HG02943 (cell line): ENCODE results near the gene CEP95.

Experiments used
- ATAC-seq: cut with Tn5 transposase; IDR thresholded peaks from one replicate; pipeline ENCODE4 v1.9.1; 2021; ENCODE audit warnings: mild to moderate bottlenecking, low read depth, moderate library complexity; ENCODE audit not compliant: unreplicated experiment

The CEP95 gene

DNA sequence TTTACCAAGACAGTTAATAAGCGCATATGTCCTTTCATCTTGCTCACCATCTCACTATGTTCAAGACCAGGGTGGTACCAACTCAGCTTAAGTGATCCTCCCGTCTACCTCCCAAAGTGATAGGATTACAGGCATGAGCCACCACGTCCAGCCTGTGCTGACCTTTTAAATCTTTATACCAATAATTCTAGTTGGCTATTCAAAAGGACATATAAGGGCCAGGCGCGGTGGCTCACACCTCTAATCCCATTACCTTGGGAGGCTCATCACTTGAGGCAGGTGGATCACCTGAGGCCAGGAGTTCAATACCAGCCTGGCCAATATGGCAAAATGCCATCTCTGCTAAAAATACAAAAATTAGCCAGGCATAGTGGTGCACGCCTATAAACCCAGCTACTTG, 2.4 kb downstream of the CEP95 start:
- ATAC-seq: no peak

DNA sequence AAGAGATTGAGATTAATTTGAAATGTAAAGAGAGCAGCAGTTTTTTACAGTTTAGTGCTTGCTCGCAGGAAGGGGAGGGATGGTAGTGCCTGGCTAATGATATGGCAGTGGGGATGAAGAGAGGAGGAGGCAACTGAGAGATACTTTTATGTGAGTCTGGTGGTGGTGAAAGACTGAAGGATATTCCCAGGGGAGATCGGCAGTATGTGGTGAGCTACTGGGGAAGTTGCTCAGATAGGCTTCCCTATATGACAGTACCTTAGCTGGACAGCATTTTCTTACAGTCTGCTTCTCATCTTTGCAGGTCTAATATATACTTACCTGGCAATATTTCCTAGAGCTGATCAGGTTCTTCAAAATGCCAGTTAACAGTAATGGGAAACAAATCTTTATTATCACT, 8.6 kb downstream of the CEP95 start:
- ATAC-seq: no peak

- ATAC-seq: no peak
Measured at GRCh38 chr17:64515829-64516228, 9.1 kb downstream of the CEP95 start.

- no peak for ATAC-seq
Measured at GRCh38 chr17:64519601-64520000, 12.8 kb downstream of the CEP95 start.

DNA sequence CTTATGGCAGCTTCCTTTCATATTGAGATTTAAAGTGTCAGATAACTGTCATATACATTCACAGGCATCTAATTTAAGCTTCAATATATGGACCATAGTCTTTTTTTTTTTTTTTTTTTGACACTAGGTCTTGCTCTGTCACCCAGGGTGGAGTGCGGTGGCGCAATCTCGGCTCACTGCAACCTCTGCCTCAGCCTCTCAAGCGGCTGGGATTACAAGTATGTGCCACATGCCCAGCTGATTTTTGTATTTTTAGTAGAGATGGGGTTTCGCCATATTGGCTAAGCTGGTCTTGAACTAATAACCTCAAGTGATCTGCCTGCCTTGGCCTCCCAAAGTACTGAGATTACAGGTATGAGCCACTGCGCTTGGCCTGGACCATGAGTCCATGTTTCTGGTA, 13.6 kb downstream of the CEP95 start:
- ATAC-seq: no peak

DNA sequence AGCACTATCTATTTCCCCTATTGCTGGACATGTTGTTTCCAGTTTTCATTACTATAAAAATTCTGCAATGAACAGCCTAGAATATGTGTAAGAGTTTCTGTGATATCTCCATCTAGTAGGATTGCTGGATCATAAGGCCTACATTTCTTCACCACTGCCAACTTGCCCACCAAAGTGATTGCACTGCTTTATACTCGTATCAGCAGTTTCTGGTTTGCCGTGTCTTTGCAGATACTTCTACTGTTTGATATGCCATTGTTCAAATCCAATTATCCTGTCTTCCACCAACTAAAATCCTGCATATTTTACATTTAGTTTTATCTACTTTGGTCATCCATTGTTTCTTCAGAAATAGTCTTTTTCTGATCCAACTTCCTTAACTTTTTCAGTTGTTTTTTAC, 21.1 kb downstream of the CEP95 start:
- no peak for ATAC-seq

DNA sequence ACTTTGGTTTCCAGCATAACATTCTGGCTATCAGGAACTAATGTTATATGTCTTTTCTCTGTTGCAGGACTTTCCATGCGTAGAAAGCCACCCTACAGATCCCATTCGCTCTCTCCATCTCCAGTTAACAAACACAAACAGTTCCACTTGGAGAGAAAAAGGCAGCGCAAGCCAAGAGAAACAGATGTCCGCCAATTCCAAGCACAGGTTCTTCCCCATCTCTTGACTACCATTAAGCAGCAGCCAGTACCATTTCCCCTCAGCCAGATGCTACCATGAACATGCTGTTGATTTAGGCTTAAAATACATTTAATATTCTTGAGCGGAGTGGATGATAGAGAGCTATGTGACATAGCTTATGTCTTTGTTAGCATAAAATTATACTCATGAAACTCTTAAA, 22.4 kb downstream of the CEP95 start:
- no peak for ATAC-seq

DNA sequence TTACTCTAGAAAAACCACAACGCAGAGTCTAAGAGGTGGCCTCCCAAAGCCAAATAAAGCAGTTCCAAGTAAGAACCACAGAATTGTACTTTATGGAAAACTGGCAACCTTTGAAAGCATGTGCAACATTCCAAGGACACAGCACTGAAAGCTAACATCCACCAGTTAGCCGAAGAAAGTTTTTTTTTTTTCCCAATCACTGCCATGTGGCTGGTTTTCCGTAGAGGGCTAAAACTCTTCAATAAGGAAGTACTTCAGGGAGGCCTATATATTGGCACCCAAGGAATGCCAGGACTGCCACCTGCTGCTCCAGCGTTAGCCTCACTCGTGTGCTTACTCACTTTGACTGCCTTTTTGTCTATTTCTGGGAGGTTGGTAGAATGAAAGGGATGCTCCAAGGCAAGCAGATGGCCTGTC, 25.2 kb downstream of the CEP95 start:
- no peak for ATAC-seq

- ATAC-seq: no peak
Measured at GRCh38 chr17:64532409-64532808, 25.6 kb downstream of the CEP95 start.

GRCh38 chr17:64533784-64534183, 27.0 kb downstream of the CEP95 start:
- no peak for ATAC-seq

GRCh38 chr17:64534187-64534586, 27.4 kb downstream of the CEP95 start:
- no peak for ATAC-seq

- ATAC-seq: no peak
Measured at GRCh38 chr17:64535357-64535756, 28.6 kb downstream of the CEP95 start.

GRCh38 chr17:64536913-64537312, 30.1 kb downstream of the CEP95 start:
- no peak for ATAC-seq

DNA sequence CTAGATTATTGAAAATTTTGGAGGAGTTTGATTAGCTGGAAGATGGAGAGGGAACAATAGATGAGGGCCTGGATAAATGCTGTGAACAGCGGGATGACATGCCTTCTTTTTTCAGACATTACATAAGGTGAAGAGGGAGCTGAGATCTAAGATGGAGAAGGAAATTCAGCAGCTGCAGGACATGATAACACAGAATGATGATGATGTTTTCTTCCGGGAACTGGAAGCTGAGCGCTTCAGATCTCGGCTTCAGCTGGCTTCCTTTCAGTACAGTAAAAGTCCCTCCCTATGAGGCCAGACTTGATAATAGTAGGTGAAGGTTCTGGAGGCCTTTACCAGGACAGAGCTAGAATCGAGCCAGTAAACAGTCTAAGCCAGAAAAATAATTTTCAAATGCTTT, 30.7 kb downstream of the CEP95 start:
- no peak for ATAC-seq

DNA sequence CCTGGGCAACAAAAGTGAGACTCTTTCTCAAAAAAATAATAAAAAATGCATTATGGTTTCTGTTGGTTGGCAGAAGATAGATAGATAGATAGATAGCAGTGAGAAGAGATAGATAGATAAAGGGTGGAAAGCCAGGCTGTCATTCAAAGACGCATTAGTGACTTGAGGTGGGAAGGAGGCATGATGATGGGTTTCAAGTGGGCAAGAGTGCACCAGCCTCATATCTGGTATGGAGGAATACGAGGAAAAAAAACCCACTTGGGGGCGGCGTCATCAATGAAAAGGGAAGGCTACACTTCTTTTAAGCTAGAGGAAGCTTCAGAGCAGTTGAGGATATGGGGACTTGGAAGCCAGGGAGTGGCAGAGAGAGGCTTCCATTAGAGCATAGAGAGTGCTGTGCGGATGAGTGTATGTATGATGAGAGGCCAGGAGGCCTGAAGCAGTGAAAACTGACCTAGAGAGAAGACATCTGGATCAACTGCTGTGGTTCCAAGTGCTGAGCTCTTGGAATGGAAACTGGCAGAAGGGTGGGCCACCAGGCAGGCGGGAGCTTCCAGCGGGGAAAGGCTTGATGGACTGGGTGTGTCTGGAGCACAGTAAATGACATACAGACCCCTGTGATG, 31.8 kb downstream of the CEP95 start:
- ATAC-seq: no peak

- ATAC-seq: no peak
Measured at GRCh38 chr17:64540118-64540776, 33.5 kb downstream of the CEP95 start.

DNA sequence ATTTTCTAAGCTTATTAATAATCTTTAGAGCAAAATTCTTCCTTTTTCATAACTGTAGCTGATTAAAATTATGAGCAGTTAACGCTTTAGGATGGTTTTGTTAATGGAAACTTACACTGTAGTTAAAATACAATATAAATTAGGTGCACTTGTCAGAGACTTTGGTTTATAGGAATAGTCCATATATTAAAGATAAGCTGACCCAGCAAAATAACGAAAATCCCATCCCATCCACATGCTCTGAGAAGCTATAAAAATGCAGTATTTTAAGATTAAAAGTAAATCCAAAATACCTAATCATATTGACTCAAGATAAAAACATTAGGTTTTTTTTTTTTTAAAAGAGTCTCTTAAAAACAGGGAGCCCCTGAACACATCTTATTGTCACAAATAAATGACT, 38.0 kb downstream of the CEP95 start:
- ATAC-seq: no peak

GRCh38 chr17:64546716-64547115, 39.9 kb downstream of the CEP95 start:
- no peak for ATAC-seq

- ATAC-seq: no peak
Measured at GRCh38 chr17:64547319-64547718, 40.5 kb downstream of the CEP95 start.

DNA sequence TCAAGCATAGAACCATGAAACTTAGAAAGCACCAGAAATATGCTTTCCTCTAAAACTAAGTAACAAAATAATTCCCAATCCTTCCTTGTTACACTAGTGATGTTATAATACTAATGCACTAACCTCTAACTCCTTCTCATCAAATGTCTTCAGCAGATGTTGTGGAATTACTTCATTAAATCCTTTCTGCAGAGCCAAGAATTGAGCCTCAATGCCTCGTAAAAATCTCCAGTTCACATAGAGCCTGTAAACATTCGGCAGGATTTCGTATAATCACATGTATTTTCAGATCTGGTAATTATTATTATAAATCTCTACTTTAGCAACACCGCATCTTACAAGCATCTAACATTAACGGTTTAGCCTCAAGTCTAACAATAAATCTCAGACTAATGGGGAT, 44.7 kb downstream of the CEP95 start:
- no peak for ATAC-seq

DNA sequence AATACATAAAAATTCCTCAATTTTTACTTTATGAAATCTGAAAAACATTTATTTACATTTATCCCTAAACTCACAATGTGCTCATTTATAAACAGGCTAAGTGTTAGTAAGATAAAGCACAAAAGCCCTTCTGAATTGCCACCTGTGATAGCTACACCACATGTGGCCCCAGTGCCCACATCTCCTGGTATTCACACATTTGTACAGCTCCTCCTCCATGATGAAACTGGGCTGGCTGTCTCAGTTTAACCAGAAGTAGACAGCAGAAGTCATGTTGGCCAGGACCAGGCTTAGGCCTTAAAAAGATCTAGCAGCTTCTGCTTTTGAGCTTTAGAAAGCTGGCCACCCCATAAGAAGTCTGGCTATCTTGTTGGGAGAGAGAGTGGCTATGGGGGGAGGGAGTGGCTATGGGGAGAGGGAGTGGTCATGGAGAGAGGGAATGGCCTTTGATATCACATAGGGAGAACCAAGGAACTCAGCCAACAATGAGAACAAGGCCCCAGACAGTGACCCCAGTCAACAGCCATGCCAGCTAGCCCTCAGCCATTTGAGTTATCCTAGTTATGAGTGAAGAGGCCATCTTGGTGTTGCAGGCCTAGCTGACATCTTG, 47.4 kb downstream of the CEP95 start:
- ATAC-seq: no peak

DNA sequence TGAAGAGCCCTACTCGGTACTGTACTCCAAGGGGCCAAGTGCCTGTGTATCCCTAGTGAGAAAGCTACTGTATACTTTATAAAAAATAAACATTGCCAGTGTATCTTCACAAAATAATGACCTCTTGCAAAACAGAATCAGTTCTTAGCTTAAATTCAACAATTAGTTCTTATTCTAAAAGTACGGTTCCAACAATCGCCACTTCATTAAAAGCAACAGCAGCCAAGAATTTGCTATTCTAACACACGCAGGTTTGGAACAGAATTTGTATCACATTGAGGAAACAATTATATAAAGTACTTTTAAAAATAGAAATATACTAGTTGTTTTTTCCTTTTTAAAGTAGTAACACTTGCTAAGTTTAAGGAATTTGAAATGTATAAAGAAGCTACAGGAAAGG, 48.5 kb downstream of the CEP95 start:
- ATAC-seq: no peak
